A549 (cell line): ENCODE data around the gene ATP8A1. TPM values are rescaled to one million over a fixed set of nuclear protein-coding genes. Genes with fewer than 3 reads are reported as not detected.

Experiments
- ATAC-seq, 2 experiments: fragments of 200-7000 bp in 1 of 2; fragments of >200 bp in 1 of 2; cut with Nextera tagmentation in 1 of 2; cut with Tn5 transposase in 1 of 2; 3 replicates each; pipeline versions ENCODE4 v1.8.0 to v1.9.1; 2018 to 2020; ENCODE audit warnings: mild to moderate bottlenecking in 1 of 2, moderate library complexity in 1 of 2
- CTCF ChIA-PET: fragments of 300-600 bp; sonication (Branson Sonifier 250); formaldehyde crosslinking; extraction: SDS; loops from one replicate; lab custom pipeline; 2021; ENCODE audit warnings: antibody characterized with exemption, inconsistent platforms; lab: Yijun Ruan, JAX
- POLR2A ChIA-PET: fragments of 350-600 bp; formaldehyde crosslinking; extraction: SDS; loops from one replicate; lab custom pipeline; 2021; ENCODE audit warnings: antibody characterized with exemption, inconsistent platforms; lab: Yijun Ruan, JAX
- DNase-seq, 2 experiments: peaks; one replicate each; pipeline versions ENCODE4 v3.0.0 to v3.0.0-alpha.2; 2011 to 2016; ENCODE audit warnings: low read depth in 1 of 2, low spot score in 1 of 2
- FAIRE-seq: peaks from 2 replicates; lab custom pipeline; 2011; peaks lifted over from hg19 to GRCh38; lab: Jason Lieb, UNC
- H3K27ac ChIP-seq, 2 experiments: fragments of >200 bp; sonication (Bioruptor Twin); formaldehyde crosslinking; 3 replicates each; pipeline ENCODE4 v1.5.1; 2016 to 2017
- H3K4me1 ChIP-seq: fragments of >200 bp; sonication (Bioruptor Twin); formaldehyde crosslinking; 3 replicates; pipeline ENCODE4 v1.6.1; 2016
- H3K4me2 ChIP-seq: fragments of >200 bp; sonication (Bioruptor Twin); formaldehyde crosslinking; 3 replicates; pipeline ENCODE4 v1.6.1; 2016
- H3K4me3 ChIP-seq: fragments of >200 bp; sonication (Bioruptor Twin); formaldehyde crosslinking; 3 replicates; pipeline ENCODE4 v1.5.1; 2016
- H3K9me3 ChIP-seq: fragments of >200 bp; sonication (Bioruptor Twin); formaldehyde crosslinking; 3 replicates; pipeline ENCODE4 v1.6.1; 2016
- ATOH8 ChIP-seq: fragments of 250-450 bp; sonication (Bioruptor Pico); IDR thresholded peaks from 2 replicates; pipeline ENCODE4 v1.5.0; 2020; ENCODE audit warnings: low read depth, mild to moderate bottlenecking, moderate library complexity
- BHLHE40 ChIP-seq: IDR thresholded peaks from 2 replicates; pipeline ENCODE4 v1.6.1; 2012; ENCODE audit warnings: low read depth, low read length, inconsistent platforms
- CEBPB ChIP-seq, 2 experiments: fragments of >200 bp in 1 of 2; sonication (Bioruptor Twin) in 1 of 2; formaldehyde crosslinking in 1 of 2; IDR thresholded peaks; 2 replicates each; pipeline ENCODE4 v1.6.1; 2012 to 2016
- EHF ChIP-seq: fragments of 250-450 bp; sonication (Bioruptor Pico); IDR thresholded peaks from 2 replicates; pipeline ENCODE4 v1.5.0; 2020; ENCODE audit warnings: mild to moderate bottlenecking
- FOXS1 ChIP-seq: fragments of 250-450 bp; sonication (Bioruptor Pico); IDR thresholded peaks from 2 replicates; pipeline ENCODE4 v1.5.0; 2020; ENCODE audit warnings: mild to moderate bottlenecking, moderate library complexity
- HEYL ChIP-seq: fragments of 250-450 bp; sonication (Bioruptor Pico); IDR thresholded peaks from 2 replicates; pipeline ENCODE4 v1.8.0; 2021; ENCODE audit warnings: mild to moderate bottlenecking, moderate library complexity
- HOXA7 ChIP-seq: fragments of 250-450 bp; sonication (Bioruptor Pico); IDR thresholded peaks from 2 replicates; pipeline ENCODE4 v1.5.0; 2020; ENCODE audit warnings: mild to moderate bottlenecking, moderate library complexity
- HOXB13 ChIP-seq: fragments of 250-450 bp; sonication (Bioruptor Pico); IDR thresholded peaks from 2 replicates; pipeline ENCODE4 v1.5.0; 2020; ENCODE audit warnings: low read depth, mild to moderate bottlenecking, moderate library complexity
- HOXB5 ChIP-seq: fragments of 250-450 bp; sonication (Bioruptor Pico); IDR thresholded peaks from 2 replicates; pipeline ENCODE4 v1.5.0; 2020; ENCODE audit warnings: mild to moderate bottlenecking, moderate library complexity
- KDM1A ChIP-seq: fragments of 200-600 bp; sonication (generic); IDR thresholded peaks from 2 replicates; pipeline ENCODE4 v1.6.1; 2016; ENCODE audit warnings: low read depth, mild to moderate bottlenecking
- KDM5A ChIP-seq: fragments of 200-600 bp; sonication (generic); IDR thresholded peaks from 2 replicates; pipeline ENCODE4 v1.6.1; 2016; ENCODE audit warnings: antibody characterized with exemption, mild to moderate bottlenecking
- MAFK ChIP-seq: fragments of 450-650 bp; IDR thresholded peaks from 2 replicates; pipeline ENCODE4 v1.6.1; 2014; ENCODE audit not compliant: partially characterized antibody
- MAZ ChIP-seq: fragments of 150-350 bp; IDR thresholded peaks from 2 replicates; pipeline ENCODE4 v1.6.1; 2014; ENCODE audit warnings: antibody characterized with exemption, low read depth, low read length, borderline replicate concordance
- PHF8 ChIP-seq: fragments of 200-600 bp; sonication (generic); IDR thresholded peaks from 2 replicates; pipeline ENCODE4 v1.6.1; 2016; ENCODE audit warnings: low read depth, mild to moderate bottlenecking, antibody characterized with exemption, moderate library complexity, borderline replicate concordance
- RFX5 ChIP-seq: fragments of 450-650 bp; IDR thresholded peaks from 2 replicates; pipeline ENCODE4 v1.7.1; 2014; ENCODE audit warnings: antibody characterized with exemption, mild to moderate bottlenecking, moderate library complexity
- RNF2 ChIP-seq: fragments of 200-600 bp; sonication (generic); IDR thresholded peaks from 2 replicates; pipeline ENCODE4 v1.6.1; 2016; ENCODE audit warnings: low read depth, mild to moderate bottlenecking, antibody characterized with exemption, moderate library complexity, borderline replicate concordance
- SMC3 ChIP-seq: fragments of >200 bp; sonication (Bioruptor Twin); formaldehyde crosslinking; IDR thresholded peaks from 3 replicates; pipeline ENCODE4 v1.6.1; 2018; ENCODE audit warnings: inconsistent platforms
- TFCP2L1 ChIP-seq: fragments of 250-450 bp; sonication (Bioruptor Pico); IDR thresholded peaks from 2 replicates; pipeline ENCODE4 v1.5.0; 2021; ENCODE audit warnings: mild to moderate bottlenecking
- TP53 ChIP-seq: fragments of 250-450 bp; sonication (Bioruptor Pico); IDR thresholded peaks from 2 replicates; pipeline ENCODE4 v1.5.0; 2021; ENCODE audit warnings: mild to moderate bottlenecking, moderate library complexity
- USF2 ChIP-seq: fragments of 450-650 bp; IDR thresholded peaks from 2 replicates; pipeline ENCODE4 v1.6.1; 2014; ENCODE audit warnings: antibody characterized with exemption
- ZC3H11A ChIP-seq: fragments of 450-650 bp; IDR thresholded peaks from 2 replicates; pipeline ENCODE4 v1.6.1; 2014; ENCODE audit warnings: antibody characterized with exemption, mild to moderate bottlenecking
- ZFP36 ChIP-seq: fragments of 450-650 bp; IDR thresholded peaks from 2 replicates; pipeline ENCODE4 v1.6.1; 2014; ENCODE audit warnings: borderline replicate concordance; ENCODE audit not compliant: partially characterized antibody
- ZNF302 ChIP-seq: fragments of 250-450 bp; sonication (Bioruptor Pico); IDR thresholded peaks from 2 replicates; pipeline ENCODE4 v1.9.0; 2021; ENCODE audit warnings: inconsistent platforms, mild to moderate bottlenecking, moderate library complexity
- WGBS: methylation state at CpG from one replicate; pipeline ENCODE4 v1.1.6; 2017; ENCODE audit errors: missing lambda C conversion rate; 5-methylcytosine and 5-hydroxymethylcytosine counted together
- polyA plus RNA-seq, 4 experiments: library from polyadenylated mRNA; depleted of rRNA in 3 of 4; stranded (reverse); fragments of >200 nt; fragmentation: RNase III in 1 of 4; extraction: RNeasy Plus Mini Kit Qiagen cat#74134 plus additional on column Dnase treatment in 1 of 4; gene quantifications; 2 replicates in 3 of 4; 3 replicates in 1 of 4; pipeline ENCODE4 v1.2.3, GENCODE V29; 2011 to 2017
- TF ChIP-seq, protein P1 (sequence below): fragments of 250-450 bp; sonication (Bioruptor Pico); IDR thresholded peaks from 2 replicates; pipeline ENCODE4 v1.5.0; 2021; ENCODE audit warnings: mild to moderate bottlenecking, moderate library complexity, borderline replicate concordance
- TF ChIP-seq, protein P2 (sequence below): fragments of >200 bp; sonication (Bioruptor Twin); formaldehyde crosslinking; IDR thresholded peaks from 2 replicates; pipeline ENCODE4 v1.6.1; 2016

The ATP8A1 gene
- polyA plus RNA-seq, 2 of the 4 experiments (the other 2 are of a cell fraction) = 0.06 to 0.25 TPM

DNA sequence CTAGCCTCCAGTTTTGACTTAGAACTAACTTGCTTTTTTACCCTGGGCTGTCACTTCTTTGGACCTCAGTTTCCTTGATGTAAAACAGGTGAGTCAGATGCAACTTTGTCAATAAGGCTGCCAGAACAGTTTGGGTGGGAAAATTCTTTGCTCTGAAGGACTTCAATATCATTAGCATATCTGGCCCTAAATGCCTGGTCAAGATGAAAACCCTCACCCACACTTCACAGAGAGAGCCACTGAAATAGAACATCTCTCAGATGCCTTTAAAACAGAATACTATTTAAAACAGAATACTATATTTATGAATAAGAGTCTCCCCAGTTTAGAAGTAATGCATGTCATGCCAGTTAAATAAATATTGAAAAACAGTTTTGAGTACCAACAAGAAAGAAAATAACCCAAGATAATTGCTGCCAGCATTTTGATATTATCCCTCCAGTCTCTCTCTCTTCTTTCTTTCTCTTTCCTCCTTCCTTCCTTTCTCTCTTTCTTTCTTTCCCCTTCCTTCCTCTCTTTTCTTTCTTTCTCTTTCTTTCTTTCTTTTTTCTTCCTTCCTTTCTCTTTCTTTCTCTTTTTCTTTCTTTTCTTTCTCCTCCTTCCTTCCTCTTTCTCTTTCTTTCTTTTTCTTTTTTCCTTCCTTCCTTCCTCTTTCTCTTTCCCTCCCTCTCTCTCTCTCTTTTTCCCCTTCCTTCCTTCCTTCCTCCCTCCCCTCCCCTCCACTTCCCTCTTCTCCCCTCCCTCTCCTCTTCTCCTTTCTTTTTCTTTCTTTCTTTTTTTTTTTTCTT, 292.4 kb downstream of the ATP8A1 start:
- ATAC-seq (no peak), FAIRE-seq (no peak), DNase-seq (no peak)
- ChIA-PET POLR2A (no interaction called here), CTCF (no interaction called here)
- H3K4me3 ChIP-seq = no peak overlapping the region
- H3K4me1 ChIP-seq = no peaks in the 10 kb centered on the region
- no peaks in the 10 kb centered on the region for H3K9me3 ChIP-seq
- TF ChIP-seq SMC3 (no peak), KDM5A (no peak), RFX5 (no peak), MAFK (no peak), RNF2 (no peak), HOXB5 (CRISPR knock-in tag) (no peak), ZNF302 (CRISPR knock-in tag) (no peak), PHF8 (no peak), USF2 (no peak), TFCP2L1 (CRISPR knock-in tag) (no peak), MAZ (no peak), BHLHE40 (no peak), HOXA7 (CRISPR knock-in tag) (no peak), KDM1A (no peak), ZFP36 (no peak), ATOH8 (no peak)
- TF ChIP-seq, protein P1, sequence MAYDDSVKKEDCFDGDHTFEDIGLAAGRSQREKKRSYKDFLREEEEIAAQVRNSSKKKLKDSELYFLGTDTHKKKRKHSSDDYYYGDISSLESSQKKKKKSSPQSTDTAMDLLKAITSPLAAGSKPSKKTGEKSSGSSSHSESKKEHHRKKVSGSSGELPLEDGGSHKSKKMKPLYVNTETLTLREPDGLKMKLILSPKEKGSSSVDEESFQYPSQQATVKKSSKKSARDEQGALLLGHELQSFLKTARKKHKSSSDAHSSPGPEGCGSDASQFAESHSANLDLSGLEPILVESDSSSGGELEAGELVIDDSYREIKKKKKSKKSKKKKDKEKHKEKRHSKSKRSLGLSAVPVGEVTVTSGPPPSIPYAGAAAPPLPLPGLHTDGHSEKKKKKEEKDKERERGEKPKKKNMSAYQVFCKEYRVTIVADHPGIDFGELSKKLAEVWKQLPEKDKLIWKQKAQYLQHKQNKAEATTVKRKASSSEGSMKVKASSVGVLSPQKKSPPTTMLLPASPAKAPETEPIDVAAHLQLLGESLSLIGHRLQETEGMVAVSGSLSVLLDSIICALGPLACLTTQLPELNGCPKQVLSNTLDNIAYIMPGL (CRISPR knock-in tag) = no peak
- no peak overlapping the region for H3K4me2 ChIP-seq
- H3K27ac ChIP-seq = no peak overlapping the region

DNA sequence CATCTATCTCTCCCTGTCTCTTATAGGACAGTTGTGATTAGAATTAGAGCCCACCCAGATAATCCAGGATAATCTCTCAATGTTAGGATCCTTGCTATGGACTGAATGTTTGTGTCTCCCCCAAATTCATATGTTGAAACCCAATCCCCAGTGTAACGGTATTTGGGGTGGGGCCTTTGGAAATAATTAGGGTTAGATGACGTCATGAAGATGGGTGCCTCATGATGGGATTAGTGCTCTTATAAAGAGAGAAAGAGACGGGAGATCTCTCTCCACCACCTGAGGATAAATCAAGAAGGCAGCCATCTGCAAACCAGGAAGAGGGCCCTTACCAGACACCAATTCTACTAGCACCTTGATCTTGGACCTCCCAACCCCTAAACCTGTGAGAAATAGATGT, 293.3 kb downstream of the ATP8A1 start:
- DNase-seq (no peak), ATAC-seq (no peak), FAIRE-seq (no peak)
- no peak for TF ChIP-seq ZC3H11A
- no peak for TF ChIP-seq HOXB13 (CRISPR knock-in tag)
- no peak for TF ChIP-seq HEYL
- no peak for TF ChIP-seq FOXS1
- TF ChIP-seq CEBPB (IDR thresholded peaks at IDR 0.05) = no peak
- no peak for TF ChIP-seq TP53 (CRISPR knock-in tag)
- TF ChIP-seq EHF (CRISPR knock-in tag) = no peak
- no peak for TF ChIP-seq ZNF302 (CRISPR knock-in tag)
- TF ChIP-seq PHF8 = no peak
- TF ChIP-seq, protein P2, sequence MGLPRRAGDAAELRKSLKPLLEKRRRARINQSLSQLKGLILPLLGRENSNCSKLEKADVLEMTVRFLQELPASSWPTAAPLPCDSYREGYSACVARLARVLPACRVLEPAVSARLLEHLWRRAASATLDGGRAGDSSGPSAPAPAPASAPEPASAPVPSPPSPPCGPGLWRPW = no peak
- ChIA-PET POLR2A (no interaction called here), CTCF (no interaction called here)
- H3K4me1 ChIP-seq = no peaks in the 10 kb centered on the region
- no peak overlapping the region for H3K27ac ChIP-seq
- H3K9me3 ChIP-seq = no peaks in the 10 kb centered on the region
- H3K4me2 ChIP-seq = no peak overlapping the region
- WGBS = 21% methylated on average over 3 of the region's 3 CpGs
- H3K4me3 ChIP-seq = no peak overlapping the region
